ENCODE measurements around the gene CDK13. TPM values are rescaled to one million over a fixed set of nuclear protein-coding genes. Genes with fewer than 3 reads are reported as not detected.

CDK13 gene
- total RNA-seq, 1 donor from 2014 or later = 46.5 TPM

GRCh38 chr7:40043164-40043563 lies 93.1 kb downstream of the CDK13 start:
- H3K36me3 Mint-ChIP-seq (ENCODE audit: low read depth) = peaks cover 4% of the 10 kb centered on the region
- H3K27me3 Mint-ChIP-seq (ENCODE audit: insufficient read depth) = no peaks in the 10 kb centered on the region
- H3K9me3 Mint-ChIP-seq = no peaks in the 10 kb centered on the region
- DNase-seq (ENCODE audit: low spot score) = no peak
- intact Hi-C loops (cut with micrococcal nuclease) = no loop called here
- no peak overlapping the region for H3K27ac Mint-ChIP-seq
- H3K4me3 Mint-ChIP-seq = no peak overlapping the region
- no peaks in the 10 kb centered on the region for H3K4me1 Mint-ChIP-seq (ENCODE audit: low read depth)

- Mint-ChIP-seq H3K9me3 (no peaks in the 10 kb centered on the region), H3K4me1 (ENCODE audit: low read depth) (no peaks in the 10 kb centered on the region), H3K4me3 (no peak overlapping the region)
Measured at GRCh38 chr7:40047661-40048060, 97.6 kb downstream of the CDK13 start.

GRCh38 chr7:40057292-40057691 lies 107.2 kb downstream of the CDK13 start:
- no peak for DNase-seq (ENCODE audit: low spot score)
- H3K4me3 Mint-ChIP-seq = no peak overlapping the region
- intact Hi-C loops (cut with micrococcal nuclease) = no loop called here

More at GRCh38 chr7:40047661-40048060, 97.6 kb downstream of the CDK13 start:
- DNase-seq (ENCODE audit: low spot score) = no peak
- H3K27ac Mint-ChIP-seq = no peak overlapping the region
- H3K36me3 Mint-ChIP-seq (ENCODE audit: low read depth) = peaks cover 4% of the 10 kb centered on the region
- intact Hi-C loops (cut with micrococcal nuclease) = no loop called here
- no peaks in the 10 kb centered on the region for H3K27me3 Mint-ChIP-seq (ENCODE audit: insufficient read depth)

GRCh38 chr7:40058026-40058425 lies 108.0 kb downstream of the CDK13 start:
- H3K4me3 Mint-ChIP-seq = no peak overlapping the region
- H3K4me1 Mint-ChIP-seq (ENCODE audit: low read depth) = peaks cover 4% of the 10 kb centered on the region
- intact Hi-C loops (cut with micrococcal nuclease) = no loop called here
- DNase-seq (ENCODE audit: low spot score) = no peak
- H3K9me3 Mint-ChIP-seq = no peaks in the 10 kb centered on the region
- peaks cover 17% of the 10 kb centered on the region for H3K36me3 Mint-ChIP-seq (ENCODE audit: low read depth)
- no peaks in the 10 kb centered on the region for H3K27me3 Mint-ChIP-seq (ENCODE audit: insufficient read depth)
- no peak overlapping the region for H3K27ac Mint-ChIP-seq

More at GRCh38 chr7:40057292-40057691, 107.2 kb downstream of the CDK13 start:
- H3K27me3 Mint-ChIP-seq (ENCODE audit: insufficient read depth) = no peaks in the 10 kb centered on the region
- no peak overlapping the region for H3K27ac Mint-ChIP-seq
- H3K9me3 Mint-ChIP-seq = no peaks in the 10 kb centered on the region
- peaks cover 4% of the 10 kb centered on the region for H3K4me1 Mint-ChIP-seq (ENCODE audit: low read depth)
- H3K36me3 Mint-ChIP-seq (ENCODE audit: low read depth) = peaks cover 12% of the 10 kb centered on the region

- Mint-ChIP-seq H3K4me1 (ENCODE audit: low read depth) (peaks cover 4% of the 10 kb centered on the region), H3K27me3 (ENCODE audit: insufficient read depth) (no peaks in the 10 kb centered on the region), H3K4me3 (no peak overlapping the region), H3K27ac (no peak overlapping the region), H3K9me3 (no peaks in the 10 kb centered on the region), H3K36me3 (ENCODE audit: low read depth) (peaks cover 19% of the 10 kb centered on the region)
- intact Hi-C loops (cut with micrococcal nuclease) = no loop called here
- no peak for DNase-seq (ENCODE audit: low spot score)
Measured at GRCh38 chr7:40058636-40059035, 108.6 kb downstream of the CDK13 start.

GRCh38 chr7:40059057-40059456 lies 109.0 kb downstream of the CDK13 start:
- Mint-ChIP-seq H3K4me1 (ENCODE audit: low read depth) (peaks cover 4% of the 10 kb centered on the region), H3K36me3 (ENCODE audit: low read depth) (peaks cover 19% of the 10 kb centered on the region), H3K27me3 (ENCODE audit: insufficient read depth) (no peaks in the 10 kb centered on the region), H3K27ac (no peak overlapping the region), H3K9me3 (no peaks in the 10 kb centered on the region), H3K4me3 (no peak overlapping the region)
- no peak for DNase-seq (ENCODE audit: low spot score)
- intact Hi-C loops (cut with micrococcal nuclease) = no loop called here

GRCh38 chr7:40072268-40072667 lies 122.2 kb downstream of the CDK13 start:
- intact Hi-C loops (cut with micrococcal nuclease) = no loop called here
- Mint-ChIP-seq H3K4me1 (ENCODE audit: low read depth) (no peaks in the 10 kb centered on the region), H3K27ac (no peak overlapping the region), H3K27me3 (ENCODE audit: insufficient read depth) (no peaks in the 10 kb centered on the region), H3K36me3 (ENCODE audit: low read depth) (peaks cover 4% of the 10 kb centered on the region), H3K4me3 (no peak overlapping the region), H3K9me3 (no peaks in the 10 kb centered on the region)
- DNase-seq (ENCODE audit: low spot score) = no peak

- Mint-ChIP-seq H3K4me1 (ENCODE audit: low read depth) (no peaks in the 10 kb centered on the region), H3K27ac (no peak overlapping the region), H3K36me3 (ENCODE audit: low read depth) (peaks cover 4% of the 10 kb centered on the region), H3K9me3 (no peaks in the 10 kb centered on the region), H3K4me3 (no peak overlapping the region), H3K27me3 (ENCODE audit: insufficient read depth) (no peaks in the 10 kb centered on the region)
- intact Hi-C loops (cut with micrococcal nuclease) = no loop called here
- no peak for DNase-seq (ENCODE audit: low spot score)
Measured at GRCh38 chr7:40073239-40073638, 123.2 kb downstream of the CDK13 start.

- H3K9me3 Mint-ChIP-seq = no peaks in the 10 kb centered on the region
- H3K4me3 Mint-ChIP-seq = no peak overlapping the region
- peaks cover 4% of the 10 kb centered on the region for H3K36me3 Mint-ChIP-seq (ENCODE audit: low read depth)
- H3K27ac Mint-ChIP-seq = no peak overlapping the region
- intact Hi-C loops (cut with micrococcal nuclease) = no loop called here
- DNase-seq (ENCODE audit: low spot score) = no peak
- no peaks in the 10 kb centered on the region for H3K27me3 Mint-ChIP-seq (ENCODE audit: insufficient read depth)
- H3K4me1 Mint-ChIP-seq (ENCODE audit: low read depth) = no peaks in the 10 kb centered on the region
Measured at GRCh38 chr7:40077849-40078248, 127.8 kb downstream of the CDK13 start.

GRCh38 chr7:40092182-40092581 lies 142.1 kb downstream of the CDK13 start:
- Mint-ChIP-seq H3K27ac (no peak overlapping the region), H3K27me3 (ENCODE audit: insufficient read depth) (no peaks in the 10 kb centered on the region), H3K4me1 (ENCODE audit: low read depth) (no peaks in the 10 kb centered on the region), H3K9me3 (no peaks in the 10 kb centered on the region), H3K36me3 (ENCODE audit: low read depth) (peaks cover 29% of the 10 kb centered on the region), H3K4me3 (no peak overlapping the region)
- intact Hi-C loops (cut with micrococcal nuclease) = no loop called here
- no peak for DNase-seq (ENCODE audit: low spot score)

- DNase-seq (ENCODE audit: low spot score) = no peak
- H3K9me3 Mint-ChIP-seq = no peaks in the 10 kb centered on the region
- no peak overlapping the region for H3K4me3 Mint-ChIP-seq
- H3K36me3 Mint-ChIP-seq (ENCODE audit: low read depth) = peaks cover 33% of the 10 kb centered on the region
- H3K27me3 Mint-ChIP-seq (ENCODE audit: insufficient read depth) = no peaks in the 10 kb centered on the region
- H3K27ac Mint-ChIP-seq = no peak overlapping the region
- no peaks in the 10 kb centered on the region for H3K4me1 Mint-ChIP-seq (ENCODE audit: low read depth)
- intact Hi-C loops (cut with micrococcal nuclease) = no loop called here
Measured at GRCh38 chr7:40093631-40094350, 143.7 kb downstream of the CDK13 start.

- intact Hi-C loops (cut with micrococcal nuclease) = no loop called here
- Mint-ChIP-seq H3K9me3 (no peaks in the 10 kb centered on the region), H3K27ac (no peak overlapping the region), H3K4me3 (no peak overlapping the region), H3K4me1 (ENCODE audit: low read depth) (no peaks in the 10 kb centered on the region), H3K36me3 (ENCODE audit: low read depth) (peaks cover 30% of the 10 kb centered on the region), H3K27me3 (ENCODE audit: insufficient read depth) (no peaks in the 10 kb centered on the region)
- no peak for DNase-seq (ENCODE audit: low spot score)
Measured at GRCh38 chr7:40095230-40095629, 145.2 kb downstream of the CDK13 start.

GRCh38 chr7:40095695-40096327 lies 145.8 kb downstream of the CDK13 start:
- peaks cover 30% of the 10 kb centered on the region for H3K36me3 Mint-ChIP-seq (ENCODE audit: low read depth)
- H3K9me3 Mint-ChIP-seq = no peaks in the 10 kb centered on the region
- intact Hi-C loops (cut with micrococcal nuclease) = no loop called here

More at GRCh38 chr7:40095695-40096327, 145.8 kb downstream of the CDK13 start:
- no peaks in the 10 kb centered on the region for H3K4me1 Mint-ChIP-seq (ENCODE audit: low read depth)
- no peak overlapping the region for H3K27ac Mint-ChIP-seq
- H3K4me3 Mint-ChIP-seq = no peak overlapping the region
- H3K27me3 Mint-ChIP-seq (ENCODE audit: insufficient read depth) = no peaks in the 10 kb centered on the region
- DNase-seq (ENCODE audit: low spot score) = no peak

Data from activated T-helper 1 cell treated with anti-CD3 and anti-CD28 coated beads, Interleukin-12 subunit alpha, Interleukin-12 subunit beta, Interleukin-2, Interleukin-4 antibody, amounts not matched to agents 30 ng/mL and 10 ng/mL and 1 ng/mL, durations not matched to agents 14 hours and 24 hours and 36 hours (primary cell).